ENCODE measurements around the gene YAF2.

The YAF2 gene

GRCh38 chr12:42282294-42282693 lies 44.2 kb upstream of the YAF2 start:
- no peak for DNase-seq (ENCODE audit: low spot score)
- no peak for TF ChIP-seq CTCF (IDR thresholded peaks at IDR 0.05; ENCODE audit: borderline replicate concordance, control extremely low read depth, extremely low read depth, insufficient read depth, missing control alignments)
- in situ Hi-C loops (cut with MboI; ENCODE audit: low sequenced_read_pairs, unreplicated experiment), result no loop called here

GRCh38 chr12:42281844-42282243 lies 43.8 kb upstream of the YAF2 start:
- no peak for DNase-seq (ENCODE audit: low spot score)
- no peak for TF ChIP-seq CTCF (IDR thresholded peaks at IDR 0.05; ENCODE audit: borderline replicate concordance, control extremely low read depth, extremely low read depth, insufficient read depth, missing control alignments)
- in situ Hi-C loops (cut with MboI; ENCODE audit: low sequenced_read_pairs, unreplicated experiment), result no loop called here

- no peak for TF ChIP-seq CTCF (IDR thresholded peaks at IDR 0.05; ENCODE audit: borderline replicate concordance, control extremely low read depth, extremely low read depth, insufficient read depth, missing control alignments)
- in situ Hi-C loops (cut with MboI; ENCODE audit: low sequenced_read_pairs, unreplicated experiment), result no loop called here
- DNase-seq (ENCODE audit: low spot score), result no peak
These were observed 43.2 kb upstream of the YAF2 start for GRCh38 chr12:42281278-42281677.

GRCh38 chr12:42278128-42278510 lies 40.1 kb upstream of the YAF2 start:
- no peak for DNase-seq (ENCODE audit: low spot score)
- in situ Hi-C loops (cut with MboI; ENCODE audit: low sequenced_read_pairs, unreplicated experiment), result no loop called here
- no peak for TF ChIP-seq CTCF (IDR thresholded peaks at IDR 0.05; ENCODE audit: borderline replicate concordance, control extremely low read depth, extremely low read depth, insufficient read depth, missing control alignments)

GRCh38 chr12:42277396-42278127 lies 39.5 kb upstream of the YAF2 start:
- no peak for DNase-seq (ENCODE audit: low spot score)
- TF ChIP-seq CTCF (IDR thresholded peaks at IDR 0.05; ENCODE audit: borderline replicate concordance, control extremely low read depth, extremely low read depth, insufficient read depth, missing control alignments), result no peak
- in situ Hi-C loops (cut with MboI; ENCODE audit: low sequenced_read_pairs, unreplicated experiment), result no loop called here

- no peak for TF ChIP-seq CTCF (IDR thresholded peaks at IDR 0.05; ENCODE audit: borderline replicate concordance, control extremely low read depth, extremely low read depth, insufficient read depth, missing control alignments)
- DNase-seq (ENCODE audit: low spot score), result no peak
- in situ Hi-C loops (cut with MboI; ENCODE audit: low sequenced_read_pairs, unreplicated experiment), result no loop called here
These were observed 37.5 kb upstream of the YAF2 start for GRCh38 chr12:42275499-42275898.
